ENCODE data around the gene PRKAR2A. TPM values are rescaled to one million over a fixed set of nuclear protein-coding genes. Genes with fewer than 3 reads are reported as not detected.
A peak's percentile ranks its signal among the peaks of the same experiment; 100 is the strongest.
"Not testable (repeated sequence)": the region's sequence is repeated elsewhere in the genome, so short reads cannot be mapped to it uniquely, and the experiment has no call there.

The PRKAR2A gene
- polyA plus RNA-seq, 3 donors = 7.5 to 13.0 (median 12.3) TPM

- Mint-ChIP-seq H3K27me3 (ENCODE audit: low read depth in 3 of 3) (no peaks in the 10 kb centered on the region), H3K4me1 (peaks cover 8% of the 10 kb centered on the region), H3K36me3 (peaks cover 10 to 22% of the 10 kb centered on the region in 2 donors), H3K4me3 (no peak overlapping the region), H3K27ac (peak overlapping the region in 1 of 7 donors; percentile 30), H3K9me3 (no peaks in the 10 kb centered on the region)
- no peak overlapping the region for H3K4me2 ChIP-seq (replicated peaks; ENCODE audit: extremely low read depth, low read length, poor library complexity, severe bottlenecking)
- intact Hi-C loops (cut with micrococcal nuclease) = loop anchor here in 1 of 2 donors (10.0 kb wide), 1 partner anchor 106 kb away; no protein-coding TSS in a partner anchor
- peaks cover 83% of the 10 kb centered on the region for H4K20me1 ChIP-seq (ENCODE audit: insufficient read depth, low read length)
- peaks cover 0 to 7% of the 10 kb centered on the region in 2 donors for H3K36me3 ChIP-seq (replicated peaks in 1 of 2; ENCODE audit: control insufficient read depth in 1 of 2, insufficient read depth in 2 of 2, low read length in 2 of 2)
- H2AFZ ChIP-seq (ENCODE audit: insufficient read depth, low read depth, low read length, poor library complexity, severe bottlenecking) = no peak overlapping the region
- H3K4me3 ChIP-seq (replicated peaks in 1 of 3; ENCODE audit: low read depth in 2 of 3, low read length in 3 of 3) = no peak overlapping the region
- WGBS (ENCODE audit: insufficient coverage) = 100% methylated on average over 4 of the region's 6 CpGs
- no peaks in the 10 kb centered on the region for H3K4me1 ChIP-seq (ENCODE audit: control insufficient read depth in 1 of 2, insufficient read depth in 2 of 2, low read length in 2 of 2)
- H3K27me3 ChIP-seq (ENCODE audit: control insufficient read depth in 2 of 2, insufficient read depth in 2 of 2, low read length in 2 of 2) = no peaks in the 10 kb centered on the region
- H3K27ac ChIP-seq (ENCODE audit: low read depth in 1 of 2, low read length in 2 of 2) = no peak overlapping the region
- H3K79me2 ChIP-seq (ENCODE audit: insufficient read depth, low read length) = peaks cover 51% of the 10 kb centered on the region
- no peak for TF ChIP-seq CTCF (IDR thresholded peaks at IDR 0.05)
- no peaks in the 10 kb centered on the region for H3K9me3 ChIP-seq (replicated peaks in 1 of 2; ENCODE audit: control insufficient read depth in 1 of 2, insufficient read depth in 1 of 2, low read length in 2 of 2)
- no peak overlapping the region for H3K9ac ChIP-seq (ENCODE audit: insufficient read depth, low read length, poor library complexity, severe bottlenecking)
- DNase-seq = no peak
Observed at GRCh38 chr3:48830715-48831114, 17.0 kb downstream of the PRKAR2A start.

- H3K9me3 Mint-ChIP-seq; H3K27me3 Mint-ChIP-seq (ENCODE audit: low read depth in 3 of 3); H3K4me3 Mint-ChIP-seq; H3K27me3 ChIP-seq (ENCODE audit: control insufficient read depth in 2 of 2, insufficient read depth in 2 of 2, low read length in 2 of 2); H3K9ac ChIP-seq (ENCODE audit: insufficient read depth, low read length, poor library complexity, severe bottlenecking); intact Hi-C loops (cut with micrococcal nuclease); H3K27ac ChIP-seq (ENCODE audit: low read depth in 1 of 2, low read length in 2 of 2); H3K4me1 Mint-ChIP-seq; H3K4me2 ChIP-seq (replicated peaks; ENCODE audit: extremely low read depth, low read length, poor library complexity, severe bottlenecking); H3K36me3 ChIP-seq (replicated peaks in 1 of 2; ENCODE audit: control insufficient read depth in 1 of 2, insufficient read depth in 2 of 2, low read length in 2 of 2); H3K4me1 ChIP-seq (ENCODE audit: control insufficient read depth in 1 of 2, insufficient read depth in 2 of 2, low read length in 2 of 2); H3K27ac Mint-ChIP-seq; H2AFZ ChIP-seq (ENCODE audit: insufficient read depth, low read depth, low read length, poor library complexity, severe bottlenecking); H3K4me3 ChIP-seq (replicated peaks in 1 of 3; ENCODE audit: low read depth in 2 of 3, low read length in 3 of 3); DNase-seq; H3K9me3 ChIP-seq (replicated peaks in 1 of 2; ENCODE audit: control insufficient read depth in 1 of 2, insufficient read depth in 1 of 2, low read length in 2 of 2): not testable (repeated sequence)
- WGBS (ENCODE audit: insufficient coverage) = no CpG with 5 or more reads among the region's 11 CpGs
- Histone ChIP-seq H3K79me2 (ENCODE audit: insufficient read depth, low read length) (peaks cover 50% of the 10 kb centered on the region), H4K20me1 (ENCODE audit: insufficient read depth, low read length) (peaks cover 77% of the 10 kb centered on the region)
- peaks cover 9 to 13% of the 10 kb centered on the region in 2 donors for H3K36me3 Mint-ChIP-seq
Observed at GRCh38 chr3:48829525-48829924, 18.1 kb downstream of the PRKAR2A start.

GRCh38 chr3:48827874-48828273 is 19.8 kb downstream of the PRKAR2A start:
- H3K4me3 Mint-ChIP-seq; H3K4me2 ChIP-seq (replicated peaks; ENCODE audit: extremely low read depth, low read length, poor library complexity, severe bottlenecking); H3K36me3 ChIP-seq (replicated peaks in 1 of 2; ENCODE audit: control insufficient read depth in 1 of 2, insufficient read depth in 2 of 2, low read length in 2 of 2); H3K9ac ChIP-seq (ENCODE audit: insufficient read depth, low read length, poor library complexity, severe bottlenecking); H3K27ac Mint-ChIP-seq; H3K27me3 ChIP-seq (ENCODE audit: control insufficient read depth in 2 of 2, insufficient read depth in 2 of 2, low read length in 2 of 2); H3K9me3 Mint-ChIP-seq; H3K4me3 ChIP-seq (replicated peaks in 1 of 3; ENCODE audit: low read depth in 2 of 3, low read length in 3 of 3); H2AFZ ChIP-seq (ENCODE audit: insufficient read depth, low read depth, low read length, poor library complexity, severe bottlenecking); H3K27ac ChIP-seq (ENCODE audit: low read depth in 1 of 2, low read length in 2 of 2); H3K9me3 ChIP-seq (replicated peaks in 1 of 2; ENCODE audit: control insufficient read depth in 1 of 2, insufficient read depth in 1 of 2, low read length in 2 of 2); H3K27me3 Mint-ChIP-seq (ENCODE audit: low read depth in 3 of 3); H3K4me1 Mint-ChIP-seq; DNase-seq; intact Hi-C loops (cut with micrococcal nuclease); H3K4me1 ChIP-seq (ENCODE audit: control insufficient read depth in 1 of 2, insufficient read depth in 2 of 2, low read length in 2 of 2): not testable (repeated sequence)
- WGBS (ENCODE audit: insufficient coverage) = 83% methylated on average over 1 of the region's 10 CpGs
- peaks cover 8 to 14% of the 10 kb centered on the region in 2 donors for H3K36me3 Mint-ChIP-seq
- H4K20me1 ChIP-seq (ENCODE audit: insufficient read depth, low read length) = peaks cover 67% of the 10 kb centered on the region
- H3K79me2 ChIP-seq (ENCODE audit: insufficient read depth, low read length) = peaks cover 47% of the 10 kb centered on the region
